Nucleus accumbens (tissue), 56 donors: ENCODE results near the gene ELAC1.
"Not testable (repeated sequence)": the region's sequence is repeated elsewhere in the genome, so short reads cannot be mapped to it uniquely, and the experiment has no call there.

Experiments used
- DNase-seq, 56 donors: peaks; one replicate each; lab custom pipeline; 2025; lab: John Stamatoyannopoulos, UW

The ELAC1 gene

GRCh38 chr18:50970006-50970405 lies 2.2 kb downstream of the ELAC1 start:
- no peak for DNase-seq

DNA sequence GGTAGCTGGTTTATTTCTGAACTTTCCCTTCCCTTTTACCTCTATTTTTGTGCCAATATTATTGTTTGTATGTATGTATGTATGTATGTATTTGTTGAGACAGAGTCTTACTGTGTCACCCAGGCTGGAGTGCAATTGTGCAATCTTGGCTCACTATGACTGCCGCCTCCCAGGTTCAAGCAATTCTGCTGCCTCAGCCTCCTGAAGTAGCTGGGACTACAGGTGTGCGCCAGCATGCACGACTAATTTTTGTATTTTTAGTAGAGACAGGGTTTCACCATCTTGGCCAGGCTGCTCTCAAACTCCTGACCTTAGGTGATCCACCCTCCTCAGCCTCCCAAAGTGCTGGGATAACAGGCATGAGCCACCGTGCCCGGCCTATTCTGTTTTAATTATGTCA lies 4.6 kb downstream of the ELAC1 start:
- DNase-seq: not testable (repeated sequence)

- no peak for DNase-seq
Measured at GRCh38 chr18:50973367-50974126, 5.7 kb downstream of the ELAC1 start.

- no peak for DNase-seq
Measured at GRCh38 chr18:50977037-50977760, 9.4 kb downstream of the ELAC1 start.

DNA sequence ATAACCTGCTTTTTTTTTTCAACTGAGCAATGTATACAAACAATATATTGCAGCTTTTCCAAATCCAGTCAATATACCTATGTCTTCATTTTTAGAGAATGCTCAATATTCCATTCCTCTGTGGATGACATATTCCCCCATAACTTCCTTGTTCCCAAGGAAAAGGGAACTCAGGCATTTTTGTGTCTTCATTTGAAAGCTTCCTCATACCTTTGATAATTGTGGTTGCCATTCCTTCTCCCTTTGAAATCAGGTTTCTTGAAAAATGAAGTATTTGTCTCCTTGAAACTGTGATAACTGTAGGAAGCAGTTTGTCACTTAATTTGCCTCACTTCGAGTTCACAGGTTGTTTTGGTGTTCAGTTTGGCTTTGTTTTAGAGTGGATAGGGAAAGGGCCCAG lies 13.5 kb downstream of the ELAC1 start:
- DNase-seq: no peak

- DNase-seq: no peak
Measured at GRCh38 chr18:50982086-50982801, 14.4 kb downstream of the ELAC1 start.

DNA sequence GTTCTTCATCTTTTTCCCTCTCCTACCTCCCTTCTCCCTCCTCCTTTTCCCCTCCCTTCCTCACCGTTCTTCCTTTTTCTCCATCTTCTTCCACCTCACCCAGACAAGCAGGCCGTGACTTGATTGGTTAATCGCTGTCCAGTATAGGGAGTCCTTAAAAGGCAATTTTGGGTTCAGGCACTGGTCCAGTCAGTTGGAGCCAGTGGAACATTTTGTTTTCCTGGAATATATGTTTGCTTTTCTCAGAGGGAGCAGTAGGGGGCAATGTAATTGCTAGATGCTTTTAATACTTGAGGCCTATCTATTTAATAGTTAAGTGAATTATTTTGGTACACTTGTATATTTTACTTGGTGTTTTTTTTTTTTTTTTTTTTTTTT lies 15.0 kb downstream of the ELAC1 start:
- DNase-seq: no peak

DNA sequence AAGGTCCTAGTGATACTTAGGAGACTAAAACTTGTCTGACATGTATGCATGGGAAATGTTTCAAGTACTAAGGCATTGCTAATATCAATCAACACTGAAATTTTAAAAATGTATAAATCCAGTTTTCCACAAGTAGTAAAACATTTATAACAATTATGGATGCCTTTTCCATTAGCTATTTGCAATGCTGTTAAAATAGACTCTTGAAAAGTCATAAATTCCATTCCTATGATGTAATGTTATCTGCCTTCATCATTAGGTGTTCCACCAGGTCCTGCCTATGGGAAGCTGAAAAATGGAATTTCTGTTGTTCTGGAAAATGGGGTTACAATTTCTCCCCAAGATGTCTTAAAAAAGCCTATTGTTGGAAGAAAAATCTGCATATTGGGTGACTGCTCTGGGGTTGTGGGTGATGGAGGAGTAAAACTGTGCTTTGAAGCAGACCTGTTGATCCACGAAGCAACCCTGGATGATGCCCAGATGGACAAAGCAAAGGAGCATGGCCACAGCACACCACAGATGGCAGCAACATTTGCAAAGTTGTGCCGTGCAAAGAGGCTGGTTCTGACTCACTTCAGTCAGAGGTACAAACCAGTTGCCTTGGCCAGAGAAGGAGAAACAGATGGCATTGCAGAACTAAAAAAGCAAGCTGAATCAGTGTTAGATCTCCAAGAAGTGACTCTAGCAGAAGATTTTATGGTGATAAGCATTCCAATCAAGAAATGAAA lies 18.7 kb downstream of the ELAC1 start:
- DNase-seq: no peak

DNA sequence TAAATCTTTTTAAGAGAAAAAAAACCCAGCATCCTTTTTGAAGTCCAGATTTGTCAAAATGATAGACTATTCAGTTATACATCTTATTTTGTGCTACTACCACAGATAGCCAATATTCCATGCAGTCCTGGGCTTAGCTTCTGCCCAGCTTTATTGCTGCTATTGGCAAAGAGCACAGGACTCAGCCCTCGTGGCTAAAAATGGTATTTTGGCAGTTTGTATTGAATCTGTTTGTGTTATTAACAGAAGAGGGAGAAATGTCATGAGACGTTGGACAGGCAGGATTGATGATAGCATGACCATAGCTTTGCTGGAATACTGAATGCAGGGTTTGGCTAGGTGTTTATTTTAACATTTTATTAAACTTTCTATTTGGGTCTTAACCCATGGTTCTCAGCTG lies 19.4 kb downstream of the ELAC1 start:
- no peak for DNase-seq

GRCh38 chr18:50989711-50990110 lies 21.9 kb downstream of the ELAC1 start:
- no peak for DNase-seq

GRCh38 chr18:50992351-50992762 lies 24.5 kb downstream of the ELAC1 start:
- DNase-seq: no peak

DNA sequence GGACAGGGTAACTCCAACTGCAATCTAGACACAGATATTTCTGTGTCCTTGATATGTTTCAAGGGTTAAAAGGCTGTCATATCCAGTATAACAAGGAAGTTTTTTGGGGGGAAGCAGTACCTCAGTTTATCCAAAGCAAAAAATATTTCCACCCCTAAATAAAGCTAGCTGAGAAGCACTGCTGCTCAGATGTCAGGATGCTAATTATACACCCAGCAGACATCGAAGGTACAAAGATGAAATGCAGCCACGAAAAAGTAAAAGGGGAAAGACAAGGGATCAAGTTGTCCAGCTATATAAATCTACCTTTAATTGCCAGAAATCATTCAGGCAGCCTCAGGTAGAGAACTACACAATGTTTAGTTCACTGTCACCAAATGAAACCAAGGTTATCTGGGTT lies 26.2 kb downstream of the ELAC1 start:
- no peak for DNase-seq

- not testable (repeated sequence) for DNase-seq
Measured at GRCh38 chr18:51003174-51003573, 35.3 kb downstream of the ELAC1 start.

- DNase-seq: no peak
Measured at GRCh38 chr18:51006061-51006818, 38.4 kb downstream of the ELAC1 start.

- no peak for DNase-seq
Measured at GRCh38 chr18:51006948-51007789, 39.3 kb downstream of the ELAC1 start.

- no peak for DNase-seq
Measured at GRCh38 chr18:51007790-51008139, 39.9 kb downstream of the ELAC1 start.

DNA sequence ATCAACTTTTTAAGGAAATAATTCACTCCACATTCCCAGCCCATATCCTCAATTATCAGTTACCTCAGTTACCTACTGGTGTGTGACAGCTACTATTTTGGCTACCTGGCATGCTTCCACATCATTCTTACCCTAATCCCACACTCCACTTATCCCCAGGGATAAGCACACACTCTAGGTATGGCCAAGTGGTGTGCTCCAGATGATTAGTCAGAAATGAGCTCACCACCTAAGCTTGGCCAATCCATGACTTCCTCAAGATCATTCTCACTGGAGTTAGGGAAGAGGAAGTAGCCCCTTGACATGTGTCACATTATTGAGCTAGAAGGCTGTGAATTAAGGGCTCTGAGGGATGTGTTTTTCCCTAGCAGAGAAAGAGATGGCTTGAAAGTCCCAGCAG lies 41.2 kb downstream of the ELAC1 start:
- DNase-seq: no peak

- no peak for DNase-seq
Measured at GRCh38 chr18:51010218-51010617, 42.4 kb downstream of the ELAC1 start.

DNA sequence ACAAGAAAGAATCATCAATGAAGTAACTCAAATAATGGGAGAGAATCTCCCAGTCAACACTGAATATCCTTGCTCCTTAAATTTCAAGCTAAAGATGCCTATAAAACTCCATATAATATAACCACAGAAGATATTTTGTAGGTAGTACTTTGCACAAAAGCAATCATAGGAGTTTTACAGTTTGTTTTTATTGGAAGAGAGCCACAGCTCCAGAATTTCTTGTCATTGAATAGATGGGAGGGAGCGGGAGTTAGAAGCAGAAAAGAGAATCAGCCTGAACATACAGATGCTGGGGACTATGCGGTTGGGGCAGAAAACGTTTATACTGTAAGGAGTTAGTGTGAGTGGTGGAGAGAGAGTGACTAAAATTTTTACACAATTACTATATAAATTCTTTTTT lies 43.9 kb downstream of the ELAC1 start:
- no peak for DNase-seq
